OCI-LY7 (cell line): ENCODE results near the gene TLCD1. TPM values are rescaled to one million over a fixed set of nuclear protein-coding genes. Genes with fewer than 3 reads are reported as not detected.

Experiments
- BruUV-seq: library from RNA; stranded (reverse); fragments of 400-500 nt; replicated peaks from 2 replicates; lab custom pipeline; 2021; lab: Mats Ljungman, UMichigan
- CTCF ChIA-PET: fragments of 300-600 bp; sonication (Branson Sonifier 250); formaldehyde crosslinking; loops from one replicate; lab custom pipeline; 2022; ENCODE audit warnings: antibody characterized with exemption; ENCODE audit not compliant: unreplicated experiment; lab: Charles Lee
- POLR2A ChIA-PET: fragments of 300-600 bp; sonication (Branson Sonifier 250); formaldehyde crosslinking; loops from one replicate; lab custom pipeline; 2022; ENCODE audit warnings: antibody characterized with exemption; lab: Charles Lee
- DNase-seq: peaks from one replicate; pipeline ENCODE4 v3.0.0-alpha.2; 2015; ENCODE audit warnings: low spot score
- H2AFZ ChIP-seq: fragments of 200-600 bp; sonication (generic), shearing (Covaris generic); 2 replicates; pipeline ENCODE4 v1.6.1; 2014; ENCODE audit warnings: mild to moderate bottlenecking, antibody characterized with exemption, low read length, moderate library complexity
- H3K27ac ChIP-seq: fragments of 200-600 bp; sonication (generic); 2 replicates; pipeline ENCODE4 v1.5.1; 2014; ENCODE audit warnings: mixed run types, low read depth, mild to moderate bottlenecking, moderate library complexity, low read length, inconsistent platforms; ENCODE audit not compliant: poor library complexity, severe bottlenecking
- H3K36me3 ChIP-seq: fragments of 200-600 bp; sonication (generic); 2 replicates; pipeline ENCODE4 v1.6.1; 2014; ENCODE audit warnings: mild to moderate bottlenecking, antibody characterized with exemption, low read length, moderate library complexity, mixed read lengths; ENCODE audit not compliant: insufficient read depth
- H3K4me1 ChIP-seq: fragments of 200-600 bp; sonication (generic); 2 replicates; pipeline ENCODE4 v1.5.1; 2014; ENCODE audit warnings: mild to moderate bottlenecking, low read length; ENCODE audit not compliant: insufficient read depth, poor library complexity, severe bottlenecking
- H3K4me2 ChIP-seq: fragments of 200-600 bp; sonication (generic); 2 replicates; pipeline ENCODE4 v1.6.1; 2014; ENCODE audit warnings: mild to moderate bottlenecking, low read length
- H3K4me3 ChIP-seq: fragments of 200-600 bp; sonication (generic); 2 replicates; pipeline ENCODE4 v1.5.1; 2014; ENCODE audit warnings: mild to moderate bottlenecking, low read depth, low read length; ENCODE audit not compliant: poor library complexity, severe bottlenecking
- H3K79me2 ChIP-seq: fragments of 200-600 bp; sonication (generic); 2 replicates; pipeline ENCODE4 v1.6.1; 2016; ENCODE audit warnings: low read depth, mild to moderate bottlenecking, low read length, moderate library complexity, mixed read lengths; ENCODE audit not compliant: insufficient read depth
- H3K9me2 ChIP-seq: fragments of 200-600 bp; sonication (generic); 2 replicates; pipeline ENCODE4 v1.6.1; 2016; ENCODE audit warnings: mild to moderate bottlenecking, low read length, mixed read lengths; ENCODE audit not compliant: insufficient read depth
- H3K9me3 ChIP-seq: fragments of 200-600 bp; sonication (generic); 2 replicates; pipeline ENCODE4 v1.6.1; 2014; ENCODE audit warnings: mild to moderate bottlenecking, mixed run types, low read length, mixed read lengths
- H4K20me1 ChIP-seq: fragments of 200-600 bp; sonication (generic); 2 replicates; pipeline ENCODE4 v1.6.1; 2014; ENCODE audit warnings: mild to moderate bottlenecking, antibody characterized with exemption, low read length, moderate library complexity, mixed read lengths; ENCODE audit not compliant: insufficient read depth
- CTCF ChIP-seq: fragments of 200-600 bp; sonication (generic); conservative IDR thresholded peaks from 2 replicates; pipeline ENCODE4 v1.5.1; 2014; ENCODE audit warnings: mild to moderate bottlenecking, antibody characterized with exemption, low read length, moderate library complexity, mixed read lengths
- EZH2phosphoT487 ChIP-seq: fragments of 200-600 bp; sonication (generic); IDR thresholded peaks from 2 replicates; pipeline ENCODE4 v1.6.1; 2018; ENCODE audit warnings: low read depth, borderline replicate concordance, mild to moderate bottlenecking, mixed run types, antibody characterized with exemption, low read length, moderate library complexity, mixed read lengths
- intact Hi-C: fragments of 100-400 bp; cut with micrococcal nuclease; formaldehyde crosslinking; loops from one replicate; pipeline ENCODE4 v1.10.0; 2022; ENCODE audit not compliant: unreplicated experiment
- total RNA-seq, 2 experiments: library from RNA; depleted of rRNA in 1 of 2; stranded (reverse); fragments of >200 nt in 1 of 2; shearing (Covaris generic) in 1 of 2; gene quantifications; 2 replicates each; pipeline ENCODE4 v1.2.3, GENCODE V29; 2014 to 2022

Gene TLCD1
- total RNA-seq, 2 experiments from 2014 or later: 0.28 to 2.5 TPM

- peak overlapping the region; percentile 98 for H3K4me3 ChIP-seq
- H3K36me3 ChIP-seq: peaks cover 72% of the 10 kb centered on the region
- no peak for DNase-seq
- H3K4me2 ChIP-seq: peak overlapping the region; percentile 96
- no peak for TF ChIP-seq EZH2phosphoT487
- no peak for TF ChIP-seq CTCF
- H3K27ac ChIP-seq: peak overlapping the region; percentile 95
- peaks cover 55% of the 10 kb centered on the region for H3K4me1 ChIP-seq
- no peaks in the 10 kb centered on the region for H3K9me2 ChIP-seq
- no TSS peak for BruUV-seq
- ChIA-PET CTCF (interaction anchor here (0.5 to 3.5 kb wide), 2 partner anchors 20 to 132 kb away, joined by 3 to 18 read pairs; partner anchors contain the start of gene TLCD1), POLR2A (interaction anchor here (1.6 to 1.7 kb wide), 2 partner anchors 19 to 27 kb away, joined by 4 to 12 read pairs; partner anchors contain the start of gene RPL23A)
- intact Hi-C loops: no loop called here
- H3K79me2 ChIP-seq: peaks cover 39% of the 10 kb centered on the region
- peaks cover 30% of the 10 kb centered on the region for H4K20me1 ChIP-seq
- H3K9me3 ChIP-seq: no peaks in the 10 kb centered on the region
- H2AFZ ChIP-seq: no peak overlapping the region
These were observed 20.6 kb upstream of the TLCD1 start for GRCh38 chr17:28746611-28747050.

DNA sequence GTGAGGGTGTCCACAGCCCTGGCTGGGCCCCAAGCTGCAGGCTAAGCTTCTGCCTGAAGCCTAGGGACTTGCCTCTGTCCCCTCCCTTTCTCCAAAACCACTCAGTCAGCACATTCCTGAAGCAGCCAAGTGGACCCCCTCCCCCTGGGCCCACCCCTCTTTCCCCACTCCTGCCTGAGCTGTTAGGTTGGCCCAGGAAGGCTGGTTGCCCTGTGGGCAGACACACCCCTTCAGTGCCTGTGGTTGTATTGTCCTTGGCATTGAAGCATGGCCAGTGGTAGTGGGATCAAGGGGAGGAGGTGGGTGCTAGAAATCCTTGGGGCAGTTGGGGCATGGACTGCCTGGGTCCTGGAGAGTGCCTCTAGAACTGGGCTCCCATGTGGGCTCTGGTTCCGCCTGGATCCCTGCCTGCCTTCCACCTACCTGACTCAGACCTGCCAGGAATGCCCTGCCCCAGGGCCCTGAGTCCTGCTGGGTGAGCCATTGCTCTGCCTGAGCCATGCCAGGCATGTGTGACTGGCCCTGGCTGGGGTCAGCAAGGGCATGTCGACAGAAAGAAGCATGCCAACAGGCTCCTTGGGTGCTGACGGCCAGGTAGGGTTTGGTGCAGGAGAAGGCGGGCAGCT lies 19.9 kb upstream of the TLCD1 start:
- Histone ChIP-seq H3K4me2 (peak overlapping the region; percentile 96), H2AFZ (no peak overlapping the region), H3K4me1 (peaks cover 62% of the 10 kb centered on the region), H3K27ac (peak overlapping the region; percentile 95), H3K9me3 (no peaks in the 10 kb centered on the region), H4K20me1 (peaks cover 30% of the 10 kb centered on the region), H3K9me2 (no peaks in the 10 kb centered on the region), H3K79me2 (peaks cover 39% of the 10 kb centered on the region), H3K4me3 (peak overlapping the region; percentile 98), H3K36me3 (peaks cover 65% of the 10 kb centered on the region)
- POLR2A ChIA-PET: interaction anchor here (1.6 to 1.8 kb wide), 3 partner anchors 18 to 26 kb away, joined by 4 to 16 read pairs (median 12); partner anchors contain the start of genes NEK8 and RPL23A
- TF ChIP-seq EZH2phosphoT487 (no peak), CTCF (no peak)
- intact Hi-C loops: no loop called here
- CTCF ChIA-PET: interaction anchor here (0.5 to 3.5 kb wide), 3 partner anchors 10 to 106 kb away, joined by 5 to 18 read pairs (median 6); partner anchors contain the start of gene TLCD1
- BruUV-seq: no TSS peak
- DNase-seq: no peak
